IMR-90 (cell line): ENCODE data around the gene B9D1. TPM values are rescaled to one million over a fixed set of nuclear protein-coding genes. Genes with fewer than 3 reads are reported as not detected.

Experiments used
- ATAC-seq: fragments of 200-7000 bp; cut with Tn5 transposase; 2 replicates; pipeline ENCODE4 v1.9.1; 2020; ENCODE audit warnings: low read depth, mild to moderate bottlenecking, moderate library complexity
- BruUV-seq: library from RNA; stranded (reverse); fragments of 400-500 nt; replicated peaks from 2 replicates; lab custom pipeline; 2021; lab: Mats Ljungman, UMichigan
- CTCF ChIA-PET: fragments of 300-600 bp; formaldehyde crosslinking; extraction: SDS; loops from one replicate; lab custom pipeline; 2021; ENCODE audit warnings: antibody characterized with exemption; lab: Yijun Ruan, JAX
- POLR2A ChIA-PET: fragments of 300-600 bp; sonication (Branson Sonifier 250); formaldehyde crosslinking; loops from one replicate; lab custom pipeline; 2022; ENCODE audit warnings: antibody characterized with exemption; ENCODE audit not compliant: unreplicated experiment; lab: Charles Lee
- DNase-seq: peaks from one replicate; pipeline ENCODE4 v3.0.0; 2013
- H2AFZ ChIP-seq: replicated peaks from 2 replicates; pipeline ENCODE3; 2013; ENCODE audit warnings: low read length, mild to moderate bottlenecking; ENCODE audit not compliant: poor library complexity
- H2AK5ac ChIP-seq: 2 replicates; pipeline ENCODE4 v1.6.1; 2013; ENCODE audit warnings: low read depth, low read length, inconsistent platforms
- H2AK9ac ChIP-seq: replicated peaks from 2 replicates; pipeline ENCODE3; 2013; ENCODE audit warnings: mild to moderate bottlenecking, low read depth, low read length, moderate library complexity; ENCODE audit not compliant: poor library complexity
- H2BK120ac ChIP-seq: 2 replicates; pipeline ENCODE4 v1.6.1; 2013; ENCODE audit warnings: low read depth, low read length, inconsistent platforms
- H2BK15ac ChIP-seq: 3 replicates; pipeline ENCODE4 v1.6.1; 2013; ENCODE audit warnings: low read depth, low read length, inconsistent platforms
- H2BK20ac ChIP-seq: 2 replicates; pipeline ENCODE4 v1.6.1; 2013; ENCODE audit warnings: low read depth, mild to moderate bottlenecking, inconsistent platforms, low read length, moderate library complexity
- H2BK5ac ChIP-seq: 2 replicates; pipeline ENCODE4 v1.6.1; 2013; ENCODE audit warnings: mild to moderate bottlenecking, low read depth, low read length, inconsistent platforms; ENCODE audit not compliant: poor library complexity, severe bottlenecking
- H3K14ac ChIP-seq: replicated peaks from 2 replicates; pipeline ENCODE4 v1.6.1; 2013; ENCODE audit warnings: low read depth, low read length, inconsistent platforms
- H3K18ac ChIP-seq: 2 replicates; pipeline ENCODE4 v1.6.1; 2013; ENCODE audit warnings: low read depth, low read length, control low read depth
- H3K23ac ChIP-seq: 2 replicates; pipeline ENCODE4 v1.6.1; 2013; ENCODE audit warnings: low read depth, low read length, inconsistent platforms
- H3K27ac ChIP-seq: 2 replicates; pipeline ENCODE4 v1.5.1; 2013; ENCODE audit warnings: mild to moderate bottlenecking, control low read depth, low read length; ENCODE audit not compliant: insufficient read depth
- H3K27me3 ChIP-seq: 2 replicates; pipeline ENCODE4 v1.6.1; 2013; ENCODE audit warnings: low read length; ENCODE audit not compliant: control insufficient read depth, insufficient read depth
- H3K36me3 ChIP-seq: 2 replicates; pipeline ENCODE4 v1.6.1; 2013; ENCODE audit warnings: low read length, mixed read lengths; ENCODE audit not compliant: control insufficient read depth, insufficient read depth
- H3K4ac ChIP-seq: 2 replicates; pipeline ENCODE4 v1.6.1; 2013; ENCODE audit warnings: low read depth, low read length, inconsistent platforms
- H3K4me1 ChIP-seq: 2 replicates; pipeline ENCODE4 v1.6.1; 2013; ENCODE audit warnings: low read length, mixed read lengths; ENCODE audit not compliant: control insufficient read depth, insufficient read depth
- H3K4me2 ChIP-seq: 2 replicates; pipeline ENCODE4 v1.6.1; 2013; ENCODE audit warnings: low read depth, mild to moderate bottlenecking, control low read depth, low read length, moderate library complexity
- H3K4me3 ChIP-seq: 2 replicates; pipeline ENCODE4 v1.5.1; 2013; ENCODE audit warnings: low read depth, mild to moderate bottlenecking, control low read depth, low read length, moderate library complexity; ENCODE audit not compliant: insufficient read depth
- H3K56ac ChIP-seq: 2 replicates; pipeline ENCODE4 v1.6.1; 2013; ENCODE audit warnings: low read length, inconsistent platforms; ENCODE audit not compliant: insufficient read depth; ENCODE audit errors: extremely low read depth
- H3K79me1 ChIP-seq, 2 experiments: 2 replicates each; pipeline ENCODE4 v1.6.1; 2013; ENCODE audit warnings: low read length in 2 of 2, inconsistent platforms in 1 of 2, low read depth in 1 of 2
- H3K9ac ChIP-seq: 2 replicates; pipeline ENCODE4 v1.6.1; 2013; ENCODE audit warnings: low read depth, low read length, control low read depth
- H3K9me1 ChIP-seq: 2 replicates; pipeline ENCODE4 v1.6.1; 2013; ENCODE audit warnings: low read length, inconsistent platforms; ENCODE audit not compliant: insufficient read depth
- H3K9me3 ChIP-seq: 2 replicates; pipeline ENCODE4 v1.6.1; 2013; ENCODE audit warnings: low read length; ENCODE audit not compliant: control insufficient read depth, insufficient read depth
- H4K20me1 ChIP-seq: 2 replicates; pipeline ENCODE4 v1.6.1; 2013; ENCODE audit warnings: low read length, inconsistent platforms; ENCODE audit not compliant: insufficient read depth
- H4K5ac ChIP-seq: 2 replicates; pipeline ENCODE4 v1.6.1; 2013; ENCODE audit warnings: mild to moderate bottlenecking, low read depth, low read length, control low read depth
- H4K8ac ChIP-seq, 2 experiments: 2 replicates each; pipeline ENCODE4 v1.6.1; 2013; ENCODE audit warnings: low read depth in 2 of 2, low read length in 2 of 2, control low read depth in 1 of 2, inconsistent platforms in 1 of 2
- H4K91ac ChIP-seq: 2 replicates; pipeline ENCODE4 v1.6.1; 2013; ENCODE audit warnings: low read depth, low read length, inconsistent platforms; ENCODE audit not compliant: insufficient read depth
- BHLHE40 ChIP-seq: fragments of 150-350 bp; IDR thresholded peaks from 2 replicates; pipeline ENCODE4 v1.6.1; 2016; ENCODE audit warnings: mild to moderate bottlenecking, low read depth, low read length
- CEBPB ChIP-seq: IDR thresholded peaks from 2 replicates; pipeline ENCODE4 v1.6.1; 2012; ENCODE audit warnings: low read depth, low read length, improper control_type of control experiment
- CHD1 ChIP-seq: IDR thresholded peaks from 2 replicates; pipeline ENCODE4 v1.6.1; 2012; ENCODE audit warnings: low read depth, low read length, improper control_type of control experiment
- CTCF ChIP-seq: conservative IDR thresholded peaks from 2 replicates; pipeline ENCODE4 v1.5.1; 2012; ENCODE audit warnings: mild to moderate bottlenecking, low read depth, low read length, improper control_type of control experiment
- ELK1 ChIP-seq: fragments of 150-350 bp; IDR thresholded peaks from 2 replicates; pipeline ENCODE4 v1.6.1; 2016; ENCODE audit warnings: low read depth, mild to moderate bottlenecking, low read length, moderate library complexity, borderline replicate concordance
- FOS ChIP-seq: fragments of 150-350 bp; IDR thresholded peaks from 2 replicates; pipeline ENCODE4 v1.6.1; 2016; ENCODE audit warnings: low read depth, low read length
- MAFK ChIP-seq: IDR thresholded peaks from 2 replicates; pipeline ENCODE4 v1.6.1; 2012; ENCODE audit warnings: low read depth, low read length, improper control_type of control experiment
- MAZ ChIP-seq: IDR thresholded peaks from 2 replicates; pipeline ENCODE4 v1.6.1; 2012; ENCODE audit warnings: low read depth, mild to moderate bottlenecking, low read length, improper control_type of control experiment, moderate library complexity, borderline replicate concordance
- MXI1 ChIP-seq: IDR thresholded peaks from 2 replicates; pipeline ENCODE4 v1.6.1; 2012; ENCODE audit warnings: low read depth, mild to moderate bottlenecking, low read length, moderate library complexity, borderline replicate concordance
- NFE2L2 ChIP-seq: fragments of 150-350 bp; IDR thresholded peaks from 2 replicates; pipeline ENCODE4 v1.6.1; 2016; ENCODE audit warnings: low read depth, mild to moderate bottlenecking, low read length
- POLR2A ChIP-seq: IDR thresholded peaks from 2 replicates; pipeline ENCODE4 v1.6.1; 2012; ENCODE audit warnings: mild to moderate bottlenecking, low read depth, low read length
- RAD21 ChIP-seq: IDR thresholded peaks from 2 replicates; pipeline ENCODE4 v1.6.1; 2012; ENCODE audit warnings: low read length, improper control_type of control experiment
- RCOR1 ChIP-seq: IDR thresholded peaks from 2 replicates; pipeline ENCODE4 v1.6.1; 2012; ENCODE audit warnings: mild to moderate bottlenecking, low read length, improper control_type of control experiment; ENCODE audit not compliant: insufficient replicate concordance
- RFX5 ChIP-seq: IDR thresholded peaks from 2 replicates; pipeline ENCODE4 v1.8.0; 2012; ENCODE audit warnings: low read depth, mild to moderate bottlenecking, low read length, moderate library complexity
- SMC3 ChIP-seq: fragments of 150-350 bp; IDR thresholded peaks from 2 replicates; pipeline ENCODE4 v1.6.1; 2016; ENCODE audit warnings: low read depth, mild to moderate bottlenecking, antibody characterized with exemption, low read length, moderate library complexity
- USF2 ChIP-seq: fragments of 150-350 bp; IDR thresholded peaks from 2 replicates; pipeline ENCODE4 v1.6.1; 2017; ENCODE audit warnings: mild to moderate bottlenecking, antibody characterized with exemption, low read length, low read depth
- WGBS, 2 experiments: methylation state at CpG; one replicate each; pipeline versions ENCODE4 v1.1.5 to v1.1.7; 2013; ENCODE audit warnings: missing lambda C conversion rate in 2 of 2; ENCODE audit not compliant: insufficient read length in 1 of 2; ENCODE audit errors: extremely low coverage in 2 of 2; 5-methylcytosine and 5-hydroxymethylcytosine counted together
- dilution Hi-C: fragments of 300-500 bp; cut with HindIII; formaldehyde crosslinking; loops from one replicate; pipeline ENCODE4 v1.14.3; 2018; ENCODE audit warnings: low sequenced_read_pairs; ENCODE audit not compliant: unreplicated experiment
- in situ Hi-C: fragments of 300-500 bp; cut with MboI; formaldehyde crosslinking; loops from 3 replicates; pipeline ENCODE4 v1.14.3; 2019; ENCODE audit warnings: low sequenced_read_pairs, inconsistent platforms, mixed read lengths
- intact Hi-C: fragments of 100-400 bp; cut with micrococcal nuclease; formaldehyde crosslinking; loops from 2 replicates; pipeline ENCODE4 v1.10.0; 2022
- polyA plus RNA-seq, 3 experiments: library from polyadenylated mRNA; depleted of rRNA; stranded (reverse); fragments of >200 nt; gene quantifications; 2 replicates each; pipeline ENCODE4 v1.2.3, GENCODE V29; 2012; ENCODE audit warnings: low replicate concordance in 1 of 3
- total RNA-seq: library from RNA; depleted of rRNA; stranded (reverse); fragments of >200 nt; gene quantifications from 2 replicates; pipeline ENCODE4 v1.2.3, GENCODE V29; 2012

B9D1 gene
- total and polyA plus RNA-seq, 2 of the 4 experiments (the other 2 are of a cell fraction) = 42.5 to 43.8 TPM

- WGBS, 2 experiments = 71% methylated on average over 2 of the region's 7 CpGs; no CpG with 5 or more reads in 1 of the 2 experiments
- Histone ChIP-seq H2AK5ac (no peak overlapping the region), H2BK5ac (no peak overlapping the region), H2BK15ac (no peak overlapping the region), H3K4me3 (no peak overlapping the region), H3K9ac (no peak overlapping the region), H3K36me3 (peaks cover 6% of the 10 kb centered on the region), H3K4ac (no peak overlapping the region), H2BK120ac (no peak overlapping the region), H4K5ac (no peak overlapping the region), H3K9me1 (peaks cover 9% of the 10 kb centered on the region), H4K20me1 (no peaks in the 10 kb centered on the region; the same call in 1 of the 2 replicates), H3K79me1 (peaks cover 4 to 11% of the 10 kb centered on the region in 2 experiments; a peak in 3 of 4 replicates), H3K23ac (no peak overlapping the region), H3K14ac (no peak overlapping the region), H3K56ac (no peak overlapping the region), H3K4me2 (no peak overlapping the region), H3K4me1 (no peaks in the 10 kb centered on the region), H2BK20ac (no peak overlapping the region), H2AK9ac (no peak overlapping the region), H3K27me3 (no peaks in the 10 kb centered on the region), H3K9me3 (no peaks in the 10 kb centered on the region), H3K18ac (no peak overlapping the region), H4K8ac (no peak overlapping the region), H2AFZ (no peak overlapping the region), H4K91ac (no peak overlapping the region), H3K27ac (no peak overlapping the region)
- ChIA-PET CTCF (no interaction called here), POLR2A (no interaction called here)
- intact Hi-C loops = no loop called here
- ATAC-seq (no peak), DNase-seq (no peak)
- dilution Hi-C loops = no loop called here
- TF ChIP-seq ELK1 = no peak
- no peak for TF ChIP-seq MAFK
- TF ChIP-seq FOS = no peak
- TF ChIP-seq BHLHE40 = no peak
- TF ChIP-seq RCOR1 = no peak
- no peak for TF ChIP-seq CEBPB
- TF ChIP-seq POLR2A = no peak
- TF ChIP-seq SMC3 = no peak
- no peak for TF ChIP-seq RAD21
- TF ChIP-seq MAZ = no peak
- no peak for TF ChIP-seq CHD1
- TF ChIP-seq NFE2L2 = no peak
- no peak for TF ChIP-seq USF2
- TF ChIP-seq CTCF = no peak
- TF ChIP-seq RFX5 = no peak
- TF ChIP-seq MXI1 = no peak
- in situ Hi-C loops = no loop called here
- no TSS peak for BruUV-seq
Measured at GRCh38 chr17:19357761-19358160, 4.8 kb downstream of the B9D1 start.
